Measurements from ENCODE around the gene LRCH3.

LRCH3 gene

DNA sequence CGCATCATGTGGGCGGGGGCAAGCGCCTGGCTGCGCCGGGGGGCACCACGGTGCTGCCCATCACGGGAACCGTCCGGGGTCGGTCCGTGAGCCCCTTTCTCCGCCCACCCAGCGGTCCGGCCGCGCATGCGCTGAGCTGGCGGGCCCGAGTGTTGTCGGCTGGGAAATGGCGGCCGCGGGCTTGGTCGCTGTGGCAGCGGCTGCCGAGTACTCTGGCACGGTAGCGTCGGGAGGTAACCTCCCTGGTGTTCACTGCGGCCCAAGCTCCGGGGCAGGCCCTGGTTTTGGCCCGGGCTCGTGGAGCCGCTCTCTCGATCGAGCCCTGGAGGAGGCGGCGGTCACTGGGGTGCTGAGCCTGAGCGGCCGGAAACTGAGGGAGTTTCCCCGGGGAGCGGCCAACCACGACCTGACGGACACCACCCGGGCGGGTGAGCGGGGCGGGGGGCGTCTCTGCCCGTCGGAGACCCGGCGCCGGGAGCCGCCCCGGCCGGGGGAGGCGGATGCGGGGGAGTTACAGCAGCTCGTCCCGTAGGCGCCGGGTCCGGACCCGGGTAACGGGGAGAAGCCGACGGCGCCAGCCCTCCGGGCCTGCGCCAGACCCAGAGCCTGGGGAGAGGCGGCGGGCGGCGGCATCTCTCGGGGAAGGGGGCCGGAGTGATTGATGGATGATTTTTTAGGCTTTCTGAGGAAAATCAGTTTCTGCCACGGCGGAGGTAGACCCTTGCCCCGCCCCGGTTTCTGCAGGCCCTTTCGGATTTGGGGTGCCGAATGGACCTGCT is at the start of gene LRCH3:
TSS of gene LRCH3 (plus strand) at position 142 of the 779 bp plus-strand sequence. CDS start at position 167, 25 bp downstream.
- DNase-seq (ENCODE audit: low read depth in 3 of 3, low spot score in 1 of 3), result peak; percentile 44 to 77 (median 68)

DNA sequence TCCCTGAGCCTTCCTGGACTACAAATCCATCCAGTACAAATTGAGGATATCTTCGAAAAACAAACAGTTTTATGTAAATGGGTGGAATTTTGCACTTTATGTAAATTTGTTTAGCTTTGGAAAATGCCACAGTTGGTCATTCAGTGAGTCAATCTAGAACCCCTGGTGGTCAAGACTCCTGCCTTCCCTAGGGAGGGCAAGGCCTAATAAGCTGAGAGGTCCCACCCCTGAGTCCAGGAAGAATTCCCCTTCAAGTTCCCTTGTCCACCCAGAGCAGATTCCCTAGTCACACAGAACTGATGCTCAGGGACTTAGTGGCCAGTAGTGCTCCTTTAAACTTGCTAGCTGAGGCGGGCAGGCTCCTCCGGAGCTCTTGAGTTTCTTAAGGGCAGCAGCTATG is 48.3 kb upstream of the LRCH3 start:
- DNase-seq (ENCODE audit: low read depth in 3 of 3, low spot score in 1 of 3), result no peak

DNA sequence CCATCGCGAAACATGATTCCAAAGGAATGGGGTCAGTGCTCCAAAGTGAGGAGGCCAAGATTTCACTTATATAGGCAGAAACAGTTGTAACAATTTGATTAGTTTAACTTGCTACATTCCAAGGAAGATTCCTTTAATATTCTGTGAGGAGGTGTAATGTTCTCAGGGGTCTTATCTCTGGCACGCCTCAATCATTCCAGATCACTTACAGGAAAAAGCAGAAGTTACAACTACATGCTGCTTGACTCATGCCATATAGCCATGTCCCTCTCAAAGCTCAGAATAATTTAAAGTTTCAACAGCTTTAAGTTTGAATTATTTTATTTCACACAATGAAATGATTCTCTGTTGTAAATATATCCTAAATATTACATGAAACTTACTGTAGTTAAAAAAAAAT is 44.8 kb upstream of the LRCH3 start:
- no peak for DNase-seq (ENCODE audit: low read depth in 3 of 3, low spot score in 1 of 3)

DNA sequence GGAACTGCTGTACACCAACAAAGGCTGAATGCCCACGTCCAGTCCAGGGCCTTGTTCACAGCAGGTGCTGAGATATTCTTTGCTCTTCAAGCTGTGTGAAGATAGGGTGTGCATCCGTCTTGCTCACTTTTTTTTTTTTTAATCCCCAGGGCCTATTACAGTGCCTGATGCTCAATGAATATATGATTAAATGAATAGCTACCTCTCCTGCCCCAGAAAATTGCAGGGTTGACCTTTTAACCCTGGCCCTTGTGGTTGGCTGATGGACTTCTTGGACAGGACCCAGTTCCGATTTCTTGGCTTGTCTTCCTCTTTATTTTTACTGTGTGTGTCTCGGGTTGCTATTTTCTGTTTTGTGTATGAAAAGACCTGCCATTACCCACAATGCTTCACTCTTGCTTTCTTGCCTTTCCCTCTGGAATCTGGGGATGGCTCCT is 44.2 kb upstream of the LRCH3 start:
- DNase-seq (ENCODE audit: low read depth in 3 of 3, low spot score in 1 of 3), result no peak

DNA sequence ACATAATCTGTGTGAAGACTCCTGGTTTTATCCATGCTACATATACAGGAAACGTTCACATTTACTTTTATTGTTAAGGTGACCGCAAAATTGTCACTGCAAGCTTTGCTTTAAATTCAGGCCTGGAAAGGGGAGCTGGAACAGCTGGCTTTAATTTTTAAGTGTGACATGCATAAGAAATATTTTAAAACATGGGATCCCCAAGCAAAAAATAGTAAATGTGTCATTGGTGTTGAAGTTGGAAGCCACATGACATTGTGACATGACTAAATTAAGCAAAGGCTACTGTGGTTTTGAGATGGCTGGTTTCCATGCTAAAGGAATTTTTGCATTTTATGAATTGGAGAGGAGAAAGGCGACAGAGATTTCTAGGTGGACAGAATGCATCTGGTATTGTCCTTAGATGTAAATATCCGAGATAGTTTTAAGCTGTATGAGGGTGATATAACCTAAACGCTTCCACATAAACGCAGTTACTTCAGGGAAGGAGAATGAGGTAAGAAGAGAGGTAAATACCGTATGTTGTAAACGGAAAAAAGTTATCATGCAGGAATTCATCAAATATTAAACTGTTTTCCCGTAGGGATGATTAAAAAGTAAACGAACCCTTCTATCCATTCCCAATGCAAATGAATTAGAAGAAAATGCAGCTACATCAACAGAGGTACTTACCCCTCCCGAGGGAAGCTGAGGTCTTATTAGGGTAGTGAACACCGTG is 42.3 kb upstream of the LRCH3 start:
- DNase-seq (ENCODE audit: low read depth in 3 of 3, low spot score in 1 of 3), result no peak

DNA sequence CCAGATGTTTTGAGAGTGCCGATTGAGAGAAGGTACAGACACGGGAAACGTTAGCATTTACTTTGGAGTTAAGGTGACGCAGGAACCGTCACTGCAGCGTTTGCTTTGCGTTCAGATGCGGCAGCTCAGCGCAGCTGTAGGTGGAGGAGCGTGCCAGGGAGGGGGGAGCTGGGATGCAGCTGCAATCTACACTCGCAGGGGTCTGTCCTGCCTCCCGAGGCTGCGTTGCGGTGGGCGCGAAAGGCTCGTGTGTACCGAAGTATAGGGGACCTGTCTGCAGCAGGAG is 41.8 kb upstream of the LRCH3 start:
- DNase-seq (ENCODE audit: low read depth in 3 of 3, low spot score in 1 of 3), result no peak

DNA sequence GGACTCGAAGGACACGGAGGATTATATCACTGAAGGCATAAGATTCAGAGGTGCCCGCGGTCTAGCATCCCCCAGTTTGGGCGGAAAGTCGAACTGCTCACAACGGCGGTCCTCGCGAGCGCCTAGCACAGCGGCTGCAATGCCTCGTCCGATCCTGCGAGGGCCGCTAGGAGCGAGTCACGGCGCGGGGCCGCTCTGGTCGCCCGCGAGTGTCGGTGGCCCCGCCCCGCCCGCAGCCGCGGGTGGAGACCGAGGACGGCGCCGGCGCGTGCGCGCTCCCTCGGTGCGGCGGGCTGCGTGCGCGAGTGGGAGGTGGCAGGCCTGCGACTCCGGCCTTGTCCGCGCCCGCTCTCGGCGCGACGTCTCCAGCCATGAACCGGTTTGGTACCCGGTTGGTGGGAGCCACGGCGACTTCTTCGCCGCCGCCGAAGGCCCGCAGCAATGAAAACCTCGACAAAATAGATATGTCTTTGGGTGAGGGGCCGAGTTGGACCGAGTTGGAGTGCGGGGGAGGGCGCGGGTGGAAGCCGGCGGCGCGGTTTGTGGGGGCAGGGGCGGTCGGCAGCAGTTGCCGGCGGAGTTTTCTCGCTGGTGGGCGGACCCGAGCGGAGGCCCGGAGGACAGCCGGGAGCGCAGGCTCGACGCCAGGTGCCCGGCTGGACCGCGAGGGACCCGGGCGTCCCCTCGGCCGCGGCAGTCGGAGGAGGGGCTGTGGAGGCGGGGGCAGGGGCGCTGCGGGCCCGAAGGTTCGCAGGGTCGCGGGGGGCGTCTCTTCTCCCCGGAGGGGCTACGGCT is 41.3 kb upstream of the LRCH3 start, which contains the start of gene FYTTD1:
TSS of gene FYTTD1 (plus strand) at position 283 of the 795 bp plus-strand sequence. CDS start at position 372, 89 bp downstream.
- DNase-seq (ENCODE audit: low read depth in 3 of 3, low spot score in 1 of 3), result peak; percentile 71 to 78 (median 78)

DNA sequence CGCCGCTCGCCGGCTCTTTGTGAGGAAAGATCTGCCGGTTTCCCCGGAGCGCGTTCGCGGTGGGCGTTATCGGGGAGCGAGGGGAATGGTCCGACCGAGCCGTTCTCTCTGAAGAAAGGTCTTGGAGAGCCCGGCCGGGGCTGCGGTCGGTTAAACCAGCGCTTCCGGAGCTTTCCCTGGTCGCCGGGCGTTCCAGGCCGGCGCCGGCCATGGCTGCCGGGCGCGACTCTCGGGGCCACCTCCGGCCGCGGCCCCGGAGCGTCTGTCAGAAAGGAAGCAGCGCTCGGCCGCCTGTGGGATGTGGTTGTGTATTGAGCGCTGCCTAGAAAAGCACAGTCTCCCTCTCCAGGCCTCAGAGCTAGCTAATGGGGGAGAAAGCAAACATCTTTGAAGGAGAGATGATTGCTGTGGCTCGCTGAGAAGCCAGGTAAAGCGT is 40.6 kb upstream of the LRCH3 start:
- peak in 1 of 3 donors; percentile 21 for DNase-seq (ENCODE audit: low read depth in 3 of 3, low spot score in 1 of 3)

DNA sequence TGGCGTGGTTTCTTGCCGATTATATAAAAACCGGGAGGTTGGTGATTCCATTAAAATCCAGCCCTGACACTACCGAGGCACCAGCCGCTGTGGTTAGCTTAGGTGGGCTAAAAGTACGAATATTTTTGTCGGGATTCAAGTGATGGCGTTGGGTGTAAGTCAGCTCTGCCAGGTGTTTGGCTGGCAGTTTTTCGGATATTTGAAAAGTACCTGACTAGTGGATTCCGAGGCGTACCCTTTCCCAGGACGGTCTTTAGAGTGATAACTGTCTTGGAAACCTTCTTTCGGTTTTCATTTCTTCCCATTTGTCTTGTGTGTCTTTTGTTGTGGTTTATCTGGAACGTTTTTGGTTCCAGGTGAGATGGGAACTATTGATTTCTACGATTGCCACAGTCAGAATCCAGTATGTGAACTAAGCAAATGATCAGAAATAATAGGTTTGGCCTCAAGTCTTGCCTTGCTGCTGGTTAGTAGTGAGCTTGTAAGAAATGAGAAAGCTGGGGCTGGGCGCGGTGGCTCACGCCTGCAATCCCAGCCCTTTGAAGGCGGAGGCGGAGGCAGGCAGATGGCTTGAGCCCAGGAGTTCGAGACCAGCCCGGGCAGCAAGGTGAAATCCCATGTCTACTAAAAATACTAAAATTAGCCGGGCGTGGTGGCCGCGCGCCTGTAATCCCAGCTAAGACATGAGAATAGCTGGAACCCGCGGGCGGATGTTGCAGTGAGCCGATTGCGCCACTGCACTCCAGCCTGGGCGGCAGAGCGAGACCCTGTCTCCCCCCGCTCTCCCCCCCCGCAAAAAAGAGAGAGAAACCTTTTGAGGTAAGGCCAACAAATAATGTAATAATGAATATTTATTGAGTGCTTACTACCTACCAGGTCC is 40.0 kb upstream of the LRCH3 start:
- DNase-seq (ENCODE audit: low read depth in 3 of 3, low spot score in 1 of 3), result peak in 1 of 3 donors; percentile 9

DNA sequence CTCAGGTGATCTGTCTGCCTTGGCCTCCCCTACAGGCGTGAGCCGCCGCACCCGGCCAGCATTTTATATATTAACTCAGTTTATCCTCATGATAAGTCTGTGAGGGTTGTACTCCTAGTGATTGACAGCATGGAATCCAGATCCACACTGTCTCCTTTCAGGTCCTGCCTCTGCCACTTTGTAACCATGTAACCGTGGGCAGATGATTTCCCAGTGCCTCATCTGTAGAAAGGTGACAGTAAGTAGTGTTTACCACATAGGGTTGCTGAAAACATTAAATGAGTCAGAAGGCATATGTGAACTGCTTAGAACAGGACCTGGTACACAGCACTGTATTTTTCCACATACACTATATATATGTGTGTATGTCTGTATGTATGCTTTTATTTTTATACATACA is 38.9 kb upstream of the LRCH3 start:
- DNase-seq (ENCODE audit: low read depth in 3 of 3, low spot score in 1 of 3), result no peak

DNA sequence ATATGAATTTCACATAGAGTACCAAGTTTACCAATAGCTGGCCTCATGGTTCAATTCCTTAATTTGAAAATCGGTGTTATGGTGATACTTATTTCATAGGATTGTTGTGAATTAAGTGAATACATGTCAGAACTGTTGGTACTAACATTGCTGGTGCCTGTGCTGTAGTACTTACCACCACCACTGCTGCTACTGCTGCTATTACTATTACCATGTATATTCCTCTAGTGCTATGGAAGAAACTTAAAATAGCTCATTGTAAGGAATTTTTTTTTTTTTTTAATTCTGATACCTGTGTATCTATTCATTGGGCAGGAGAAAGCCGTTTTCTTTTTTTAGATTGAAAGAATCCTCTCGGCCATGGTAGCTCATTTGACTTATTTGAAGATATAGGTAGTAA is 37.8 kb upstream of the LRCH3 start:
- DNase-seq (ENCODE audit: low read depth in 3 of 3, low spot score in 1 of 3), result no peak

DNA sequence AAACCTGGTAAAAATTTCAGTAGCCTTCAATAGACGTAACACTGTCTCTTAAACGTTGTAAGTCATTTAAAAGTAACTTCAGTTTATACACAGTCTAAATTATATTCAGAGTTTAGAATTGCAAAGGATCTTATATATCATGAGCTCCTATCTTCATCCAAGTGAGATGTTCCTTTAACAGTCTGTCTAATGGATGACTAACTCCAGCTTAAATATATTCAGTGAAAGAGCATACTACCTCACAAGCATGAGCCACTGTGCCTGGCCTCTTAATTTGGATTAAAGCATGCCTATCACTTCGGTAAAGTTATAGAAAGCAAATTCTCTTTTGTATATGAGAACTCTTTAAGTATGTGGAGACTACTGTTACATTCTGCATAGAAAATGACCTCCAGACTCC is 34.4 kb upstream of the LRCH3 start:
- no peak for DNase-seq (ENCODE audit: low read depth in 3 of 3, low spot score in 1 of 3)

DNA sequence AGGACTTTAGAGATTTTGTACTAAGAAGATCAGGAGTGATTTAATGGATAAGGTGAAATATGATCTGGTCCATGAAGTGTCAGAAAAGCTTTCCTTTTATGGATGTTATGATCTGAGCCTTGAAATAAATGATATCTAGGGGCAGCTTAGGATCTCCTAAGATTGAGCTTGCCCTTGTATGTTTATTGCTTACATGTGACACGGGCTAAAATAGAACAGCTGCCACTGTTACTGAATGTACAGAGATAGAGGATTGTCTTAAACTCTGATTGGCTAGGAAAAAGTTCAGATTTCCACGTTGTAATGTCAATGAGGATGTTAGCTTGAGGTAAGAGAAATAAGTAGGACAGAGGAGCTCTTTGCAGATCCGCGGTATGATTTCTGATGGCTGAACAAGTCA is 32.5 kb upstream of the LRCH3 start:
- no peak for DNase-seq (ENCODE audit: low read depth in 3 of 3, low spot score in 1 of 3)

DNA sequence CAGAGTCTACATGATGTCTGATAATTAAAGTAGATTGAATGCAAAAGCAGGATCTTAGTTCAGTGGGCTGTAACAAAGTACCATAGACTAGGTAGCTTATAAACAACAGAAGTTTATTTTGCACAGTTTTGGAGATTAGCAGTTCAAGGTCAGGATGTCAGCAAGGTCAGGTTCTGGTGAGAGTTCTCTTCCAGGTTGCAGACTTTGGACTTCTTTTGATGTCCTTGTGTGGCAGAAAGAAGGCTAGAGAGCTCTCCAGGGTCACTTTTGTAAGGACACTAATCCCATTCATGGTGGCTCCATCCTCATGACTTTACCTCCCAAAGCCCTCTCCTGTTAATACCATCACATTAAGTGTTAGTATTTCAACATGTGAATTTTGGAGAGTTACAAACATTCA is 29.3 kb upstream of the LRCH3 start:
- DNase-seq (ENCODE audit: low read depth in 3 of 3, low spot score in 1 of 3), result no peak

DNA sequence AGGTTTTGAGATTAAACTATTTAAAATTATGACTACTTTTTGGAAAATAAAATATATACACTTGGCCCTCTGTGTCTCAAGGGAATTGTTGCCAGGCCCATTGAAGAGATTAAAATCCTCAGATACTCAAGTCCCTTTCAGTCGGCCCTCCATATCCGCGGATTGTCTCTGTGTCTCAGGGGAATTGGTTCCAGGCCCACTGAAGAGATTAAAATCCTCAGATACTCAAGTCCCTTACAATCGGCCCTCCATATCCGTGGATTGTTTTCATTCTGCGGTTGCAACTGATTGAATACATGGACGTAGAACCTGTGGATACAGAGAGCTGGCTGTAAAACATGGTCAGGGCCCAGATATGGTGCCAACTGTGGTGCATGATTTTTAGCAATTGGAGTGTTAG is 15.7 kb upstream of the LRCH3 start:
- DNase-seq (ENCODE audit: low read depth in 3 of 3, low spot score in 1 of 3), result no peak

DNA sequence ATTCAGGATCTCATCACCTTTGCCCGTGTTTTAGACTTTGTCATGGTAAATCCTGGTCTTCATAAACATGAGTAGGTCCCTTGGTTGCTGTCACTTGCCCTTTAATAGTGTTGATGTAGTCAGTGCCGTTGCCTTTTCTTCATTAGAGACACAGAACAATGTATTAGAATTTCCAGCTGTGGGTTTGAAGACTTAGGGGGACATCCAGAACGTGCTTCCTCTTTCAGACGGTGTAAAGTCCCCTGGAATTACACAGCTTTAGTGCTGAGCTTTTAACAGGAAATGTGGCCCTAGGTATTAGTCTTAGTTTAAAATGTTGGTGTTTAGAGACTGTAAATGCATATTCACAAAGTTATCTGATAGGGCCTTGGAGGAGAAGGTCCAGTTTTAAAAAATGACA is 8.8 kb upstream of the LRCH3 start:
- no peak for DNase-seq (ENCODE audit: low read depth in 3 of 3, low spot score in 1 of 3)

DNA sequence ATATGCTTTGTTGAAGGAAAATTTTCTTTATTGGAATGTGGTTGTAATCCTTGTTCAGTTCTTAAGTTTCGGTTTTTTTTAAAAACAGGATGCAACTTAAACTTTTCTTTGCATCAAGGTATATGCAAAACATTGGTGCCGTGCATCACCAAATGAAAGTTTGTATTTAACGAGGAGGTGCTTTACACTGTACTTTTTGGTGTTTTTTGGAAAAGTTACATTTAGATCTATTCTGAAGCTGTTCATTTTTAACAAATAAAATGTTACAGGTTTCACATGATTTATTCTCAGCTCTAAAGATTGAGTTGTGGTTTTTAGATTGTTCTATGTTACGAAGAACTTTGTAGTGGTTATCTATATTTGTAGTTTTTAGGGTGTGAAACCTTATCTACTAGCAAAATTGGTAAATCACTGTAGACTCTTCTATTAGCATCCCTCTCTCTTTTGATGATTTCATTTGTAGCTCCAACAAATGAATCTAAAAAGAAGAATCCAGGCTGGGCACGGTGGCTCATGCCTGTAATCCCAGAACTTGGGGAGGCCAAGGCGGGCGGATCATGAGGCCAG is 7.0 kb upstream of the LRCH3 start:
- no peak for DNase-seq (ENCODE audit: low read depth in 3 of 3, low spot score in 1 of 3)

DNA sequence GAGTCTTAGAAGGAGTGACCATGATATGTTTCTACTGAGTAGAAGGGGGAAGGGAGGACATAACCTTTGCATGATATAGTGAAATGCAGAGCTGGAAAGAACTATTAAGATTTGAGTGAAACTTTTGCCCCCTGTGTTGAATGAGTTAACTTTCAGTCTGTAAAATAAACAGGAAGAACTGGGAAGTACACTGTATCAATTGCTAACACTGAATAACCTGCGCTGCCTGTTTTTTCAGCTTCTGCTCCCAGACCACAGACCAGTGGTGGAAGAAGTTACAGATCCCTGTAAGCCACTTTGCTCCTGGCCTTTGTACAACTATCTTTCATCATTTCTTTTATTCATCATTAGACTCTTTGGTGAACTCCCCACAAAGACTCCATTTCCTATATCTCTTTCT is 3.6 kb upstream of the LRCH3 start:
- DNase-seq (ENCODE audit: low read depth in 3 of 3, low spot score in 1 of 3), result no peak

DNA sequence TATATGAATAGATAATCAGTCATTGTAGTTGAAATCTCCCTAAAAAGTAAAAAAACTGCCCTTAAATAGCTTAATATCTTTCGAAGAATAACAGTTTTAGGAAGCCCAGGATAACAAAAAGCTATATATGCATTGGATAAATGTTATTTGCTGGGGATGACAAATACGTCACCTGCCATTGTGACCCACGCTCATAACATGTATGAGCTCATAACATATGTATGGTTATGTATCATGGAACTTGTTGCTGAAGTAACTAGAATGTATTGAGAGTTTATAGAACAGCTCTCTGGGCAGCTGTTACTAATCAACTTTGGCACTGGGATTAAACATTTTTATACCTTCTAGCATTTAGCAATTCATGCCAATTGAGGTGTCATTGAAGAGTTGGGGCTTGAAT is 1.7 kb upstream of the LRCH3 start:
- no peak for DNase-seq (ENCODE audit: low read depth in 3 of 3, low spot score in 1 of 3)

DNA sequence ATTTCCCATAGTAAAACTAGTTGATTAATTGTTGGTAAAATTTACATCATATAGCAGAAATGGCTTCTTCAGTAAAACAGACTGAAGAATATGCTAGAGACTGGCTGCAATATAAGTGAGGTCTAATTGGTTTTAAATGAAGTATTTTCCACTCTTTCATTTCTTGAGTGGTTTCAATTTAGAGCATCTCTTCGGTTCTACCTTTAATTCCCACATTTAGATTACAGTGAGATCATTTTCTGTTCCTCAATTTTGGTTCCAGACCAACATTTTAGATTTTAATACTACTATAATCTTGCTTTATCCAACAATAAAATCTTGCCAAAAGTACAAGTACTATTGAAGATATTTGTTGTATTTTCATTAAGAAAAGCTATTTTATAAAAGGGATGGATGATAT is 1.0 kb upstream of the LRCH3 start:
- DNase-seq (ENCODE audit: low read depth in 3 of 3, low spot score in 1 of 3), result no peak
